OCI-LY7 (cell line): ENCODE data around the gene EYS.

Source experiments
- CTCF ChIP-seq: fragments of 200-600 bp; sonication (generic); conservative IDR thresholded peaks from 2 replicates; pipeline ENCODE4 v1.5.1; 2014; ENCODE audit warnings: mild to moderate bottlenecking, antibody characterized with exemption, low read length, moderate library complexity, mixed read lengths
- EZH2phosphoT487 ChIP-seq: fragments of 200-600 bp; sonication (generic); IDR thresholded peaks from 2 replicates; pipeline ENCODE4 v1.6.1; 2018; ENCODE audit warnings: low read depth, borderline replicate concordance, mild to moderate bottlenecking, mixed run types, antibody characterized with exemption, low read length, moderate library complexity, mixed read lengths

DNA sequence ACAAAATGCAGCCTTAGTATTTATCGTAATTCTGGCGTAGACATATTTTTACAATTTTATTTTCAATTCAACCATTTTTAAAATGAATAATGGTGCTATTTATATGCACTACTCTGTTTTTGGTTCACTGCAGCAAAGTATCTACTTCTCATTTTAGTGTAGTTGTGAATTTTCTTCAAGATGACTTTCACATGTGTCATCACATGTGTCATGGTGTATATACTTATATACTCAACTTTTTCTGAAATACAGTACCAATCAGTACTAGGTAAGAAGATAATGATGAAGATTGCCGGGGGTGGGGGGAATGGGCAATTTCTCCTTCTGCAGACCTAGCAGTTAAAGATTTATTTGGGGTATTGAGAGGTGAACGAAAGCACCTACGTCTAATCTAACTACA, 1436.9 kb downstream of the EYS start:
- TF ChIP-seq CTCF (no peak), EZH2phosphoT487 (no peak)
